Activated CD8-positive, alpha-beta memory T cell treated with anti-CD3 and anti-CD28 coated beads for 4 hours (primary cell): ENCODE data around the gene PMP22.
"Not testable (repeated sequence)": the region's sequence is repeated elsewhere in the genome, so short reads cannot be mapped to it uniquely, and the experiment has no call there.

Source experiments
- DNase-seq, 2 donors: peaks; one replicate each; pipeline ENCODE4 v3.0.0-alpha.2; 2020; ENCODE audit warnings: low read depth in 2 of 2

The PMP22 gene

GRCh38 chr17:15210247-15210646 lies 54.9 kb downstream of the PMP22 start:
- no peak for DNase-seq

- not testable (repeated sequence) for DNase-seq
Measured at GRCh38 chr17:15203062-15203461, 62.1 kb downstream of the PMP22 start.

DNA sequence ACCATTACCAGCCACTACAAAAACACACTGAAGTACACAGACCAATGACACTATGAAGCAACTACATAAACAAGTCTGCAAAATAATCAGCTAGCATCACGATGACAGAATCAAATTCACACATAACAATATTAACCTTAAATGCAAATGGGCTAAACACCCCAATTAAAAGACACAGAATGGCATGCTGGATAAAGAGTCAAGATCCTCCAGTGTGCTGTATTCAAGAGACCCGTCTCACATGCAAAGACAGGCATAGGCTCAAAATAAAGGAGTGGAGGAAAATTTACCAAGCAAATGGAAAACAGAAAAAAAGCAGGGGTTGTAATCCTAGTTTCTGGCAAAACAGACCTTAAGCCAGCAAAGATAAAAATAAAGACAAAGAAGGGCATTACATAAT lies 64.6 kb downstream of the PMP22 start:
- not testable (repeated sequence) for DNase-seq

- DNase-seq = no peak
Measured at GRCh38 chr17:15197229-15197628, 67.9 kb downstream of the PMP22 start.

DNA sequence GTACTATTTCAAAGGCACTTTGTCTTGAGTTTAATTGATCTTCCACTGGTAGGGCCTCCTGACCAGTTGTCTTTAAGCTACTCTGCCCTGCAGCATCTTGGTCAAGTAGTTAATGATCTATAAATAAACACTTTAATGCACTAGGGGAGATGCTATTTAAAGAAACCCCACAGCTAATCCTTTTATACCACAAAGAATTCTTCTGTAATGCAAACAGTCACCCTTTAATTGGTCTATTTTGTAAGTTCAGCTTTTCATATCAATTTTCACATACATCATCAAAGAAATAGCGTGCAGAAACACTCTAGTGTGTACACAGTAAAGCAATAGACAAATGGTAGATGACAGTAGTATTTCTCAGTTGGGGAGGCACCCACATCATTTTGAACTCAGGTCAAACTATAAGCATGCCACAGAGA lies 70.3 kb downstream of the PMP22 start:
- no peak for DNase-seq

DNA sequence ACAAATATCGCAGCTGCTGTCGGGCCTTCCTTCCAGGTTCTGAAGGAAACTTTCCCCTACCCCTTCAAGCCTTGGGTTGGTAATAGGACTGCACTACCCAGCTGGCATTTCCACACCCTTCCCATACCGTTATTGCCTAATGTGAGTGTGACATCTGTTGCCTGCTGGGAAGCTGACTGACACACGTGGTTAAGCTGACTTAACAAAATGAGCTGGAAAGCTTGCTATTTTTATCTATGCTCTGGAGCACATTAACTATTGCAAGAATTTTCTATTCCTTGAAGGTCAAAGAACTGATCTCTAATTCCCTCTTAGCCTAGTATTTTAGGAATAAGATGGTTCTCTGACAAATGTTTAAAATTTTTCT lies 79.5 kb downstream of the PMP22 start:
- DNase-seq = no peak

DNA sequence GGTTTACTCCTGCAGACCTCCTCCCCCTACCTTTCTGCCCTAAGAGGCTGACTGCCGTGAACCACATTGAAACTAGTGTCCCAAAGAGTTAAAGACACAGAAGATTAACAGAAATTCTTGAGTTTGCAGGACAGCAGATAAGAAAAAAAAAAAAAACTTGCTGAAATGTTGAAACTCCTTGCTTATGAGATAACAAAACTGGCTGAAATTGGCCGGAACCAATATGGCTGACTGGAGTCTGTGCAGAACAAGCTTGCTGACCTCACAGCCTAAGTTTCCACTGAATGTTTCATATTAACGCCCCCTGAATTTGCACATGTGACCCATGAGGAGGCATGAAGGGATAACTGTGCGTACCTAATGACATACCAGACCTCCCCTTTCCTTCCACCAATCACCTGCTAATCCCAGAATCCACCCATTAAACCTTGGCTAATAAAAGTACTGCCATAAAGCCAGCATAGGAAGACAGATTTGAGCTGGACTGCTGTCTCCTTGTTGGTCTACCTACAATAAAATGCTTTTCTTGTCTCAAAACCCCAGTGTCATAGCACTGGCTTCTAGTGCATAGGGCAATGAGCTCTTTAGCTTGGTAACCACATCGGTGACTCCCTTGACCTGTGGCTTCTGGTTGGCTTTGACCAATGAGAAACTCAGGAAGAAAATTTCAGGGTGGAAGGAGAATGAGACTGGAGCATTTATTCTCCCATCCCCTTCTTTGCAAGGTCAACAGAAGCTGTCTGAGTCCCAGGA lies 80.1 kb downstream of the PMP22 start:
- DNase-seq = no peak

DNA sequence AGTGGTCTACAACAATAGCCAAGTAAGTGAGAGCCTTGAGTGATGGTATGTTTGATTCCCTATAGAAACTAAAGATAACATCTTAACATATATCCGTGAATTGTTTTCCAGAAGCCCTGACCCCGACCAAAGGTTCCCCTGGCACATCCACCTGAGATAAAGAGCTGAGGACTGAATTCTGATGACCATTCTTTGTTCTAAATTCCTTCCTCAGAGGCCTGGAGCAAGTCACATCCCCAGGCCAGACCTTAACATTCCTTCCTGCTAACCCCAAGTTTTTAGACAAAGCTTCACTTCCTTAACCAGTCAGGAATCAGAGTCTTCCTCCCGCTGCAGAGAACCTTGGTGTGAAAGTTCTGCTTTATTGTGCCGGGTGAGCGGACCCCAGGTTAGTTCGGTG lies 83.3 kb downstream of the PMP22 start:
- DNase-seq = no peak

GRCh38 chr17:15181333-15181732 lies 83.8 kb downstream of the PMP22 start:
- no peak for DNase-seq

- DNase-seq = no peak
Measured at GRCh38 chr17:15180121-15180561, 85.0 kb downstream of the PMP22 start.
